Suprapubic skin (tissue), 4 donors: ENCODE data around the gene FAM81B. TPM values are rescaled to one million over a fixed set of nuclear protein-coding genes. Genes with fewer than 3 reads are reported as not detected.

Experiments
- DNase-seq, 2 donors: peaks; one replicate each; pipeline ENCODE4 v3.0.0-alpha.2; 2019; ENCODE audit warnings: low spot score in 2 of 2
- H3K27ac ChIP-seq: fragments of 200-600 bp; sonication (generic); one replicate; pipeline ENCODE4 v1.5.1; 2019
- H3K27me3 ChIP-seq: fragments of 200-600 bp; sonication (generic); one replicate; pipeline ENCODE4 v1.5.1; 2019
- H3K36me3 ChIP-seq: fragments of 200-600 bp; sonication (generic); one replicate; pipeline ENCODE4 v1.5.1; 2019
- H3K4me1 ChIP-seq: fragments of 200-600 bp; sonication (generic); one replicate; pipeline ENCODE4 v1.5.1; 2019
- H3K4me3 ChIP-seq: fragments of 200-600 bp; sonication (generic); one replicate; pipeline ENCODE4 v1.5.1; 2019; ENCODE audit warnings: mild to moderate bottlenecking
- H3K9me3 ChIP-seq: fragments of 200-600 bp; sonication (generic); one replicate; pipeline ENCODE4 v1.5.1; 2019
- EP300 ChIP-seq: sonication (generic); formaldehyde crosslinking; IDR thresholded peaks from one replicate; pipeline ENCODE4 v1.6.1; 2017; ENCODE audit warnings: antibody characterized with exemption
- POLR2A ChIP-seq, 2 donors: fragments of 450-650 bp; IDR thresholded peaks; one replicate each; pipeline ENCODE4 v1.6.1; 2017; ENCODE audit warnings: antibody characterized with exemption in 2 of 2, mild to moderate bottlenecking in 2 of 2, moderate library complexity in 2 of 2
- POLR2AphosphoS5 ChIP-seq, 3 donors: sonication (generic); formaldehyde crosslinking; IDR thresholded peaks; one replicate each; pipeline ENCODE4 v1.6.1; 2017; ENCODE audit warnings: antibody characterized with exemption in 3 of 3
- WGBS: methylation state at CpG from one replicate; pipeline ENCODE4 v1.1.5; 2018; 5-methylcytosine and 5-hydroxymethylcytosine counted together
- total RNA-seq, 4 donors: library from RNA; depleted of rRNA; stranded (reverse); fragments of >200 nt; gene quantifications; one replicate each; pipeline ENCODE4 v1.1.0, GENCODE V29; 2016
- TF ChIP-seq, protein P1 (sequence below), 2 donors: fragments of 200-600 bp in 1 of 2; fragments of 450-650 bp in 1 of 2; sonication (generic) in 1 of 2; IDR thresholded peaks; one replicate each; pipeline ENCODE4 v1.5.1; 2016 to 2019; ENCODE audit warnings: antibody characterized with exemption in 2 of 2, mild to moderate bottlenecking in 1 of 2, moderate library complexity in 1 of 2

FAM81B gene
- total RNA-seq, 4 donors from 2014 or later: not detected

DNA sequence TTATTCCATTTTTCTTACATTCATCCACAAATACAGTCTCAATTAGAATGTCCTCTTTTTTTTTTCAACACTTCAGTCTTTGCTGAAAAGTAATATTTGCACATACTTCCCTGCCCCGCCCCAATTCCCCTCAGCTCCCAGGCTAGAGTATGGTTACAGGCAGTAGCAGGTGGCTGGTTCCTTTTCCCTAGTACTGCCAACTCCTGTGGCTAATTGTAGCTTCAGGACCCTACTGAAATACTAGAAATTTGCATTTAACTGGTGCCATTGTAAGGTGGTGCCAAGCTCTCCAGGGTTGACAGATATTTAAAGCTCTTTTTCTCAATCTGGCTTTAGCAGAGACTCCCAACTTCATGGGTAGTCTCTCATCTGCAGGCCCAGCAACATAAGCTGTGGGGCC is 80.3 kb downstream of the FAM81B start:
- H3K27me3 ChIP-seq: no peaks in the 10 kb centered on the region
- no peak overlapping the region for H3K27ac ChIP-seq
- H3K4me1 ChIP-seq: no peaks in the 10 kb centered on the region
- H3K4me3 ChIP-seq: no peak overlapping the region
- DNase-seq: no peak
- H3K36me3 ChIP-seq: peaks cover 55% of the 10 kb centered on the region
- TF ChIP-seq POLR2A (IDR thresholded peaks at IDR 0.05) (no peak), EP300 (no peak), POLR2AphosphoS5 (IDR thresholded peaks at IDR 0.05) (no peak)
- TF ChIP-seq, protein P1, sequence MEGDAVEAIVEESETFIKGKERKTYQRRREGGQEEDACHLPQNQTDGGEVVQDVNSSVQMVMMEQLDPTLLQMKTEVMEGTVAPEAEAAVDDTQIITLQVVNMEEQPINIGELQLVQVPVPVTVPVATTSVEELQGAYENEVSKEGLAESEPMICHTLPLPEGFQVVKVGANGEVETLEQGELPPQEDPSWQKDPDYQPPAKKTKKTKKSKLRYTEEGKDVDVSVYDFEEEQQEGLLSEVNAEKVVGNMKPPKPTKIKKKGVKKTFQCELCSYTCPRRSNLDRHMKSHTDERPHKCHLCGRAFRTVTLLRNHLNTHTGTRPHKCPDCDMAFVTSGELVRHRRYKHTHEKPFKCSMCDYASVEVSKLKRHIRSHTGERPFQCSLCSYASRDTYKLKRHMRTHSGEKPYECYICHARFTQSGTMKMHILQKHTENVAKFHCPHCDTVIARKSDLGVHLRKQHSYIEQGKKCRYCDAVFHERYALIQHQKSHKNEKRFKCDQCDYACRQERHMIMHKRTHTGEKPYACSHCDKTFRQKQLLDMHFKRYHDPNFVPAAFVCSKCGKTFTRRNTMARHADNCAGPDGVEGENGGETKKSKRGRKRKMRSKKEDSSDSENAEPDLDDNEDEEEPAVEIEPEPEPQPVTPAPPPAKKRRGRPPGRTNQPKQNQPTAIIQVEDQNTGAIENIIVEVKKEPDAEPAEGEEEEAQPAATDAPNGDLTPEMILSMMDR (IDR thresholded peaks at IDR 0.05): no peak
- WGBS: 96% methylated on average over 1 of the region's 1 CpG
- no peaks in the 10 kb centered on the region for H3K9me3 ChIP-seq

DNA sequence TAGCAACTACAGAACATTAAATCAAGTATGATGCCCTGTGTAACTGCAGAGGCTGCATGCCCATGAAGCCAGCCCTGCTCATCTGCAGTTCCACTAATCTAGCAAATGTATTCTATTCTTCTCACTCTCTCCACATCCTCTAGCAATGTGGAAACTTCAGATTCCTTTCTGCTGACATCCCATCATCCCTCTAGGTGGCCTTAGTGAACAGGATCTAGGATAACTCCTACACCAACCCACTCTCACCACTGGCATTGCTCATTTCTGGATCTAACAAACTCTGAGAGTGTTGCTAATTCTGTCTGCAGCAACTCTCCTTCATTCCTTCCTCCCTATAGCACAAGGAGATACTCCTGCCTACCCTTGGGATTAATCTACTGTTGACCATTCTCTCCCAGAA is 80.8 kb downstream of the FAM81B start:
- Histone ChIP-seq H3K36me3 (peaks cover 54% of the 10 kb centered on the region), H3K27ac (no peak overlapping the region), H3K27me3 (no peaks in the 10 kb centered on the region), H3K4me1 (no peaks in the 10 kb centered on the region), H3K9me3 (no peaks in the 10 kb centered on the region), H3K4me3 (no peak overlapping the region)
- TF ChIP-seq, protein P1 (IDR thresholded peaks at IDR 0.05): no peak
- TF ChIP-seq POLR2AphosphoS5 (IDR thresholded peaks at IDR 0.05) (no peak), POLR2A (IDR thresholded peaks at IDR 0.05) (no peak)
- DNase-seq: no peak

DNA sequence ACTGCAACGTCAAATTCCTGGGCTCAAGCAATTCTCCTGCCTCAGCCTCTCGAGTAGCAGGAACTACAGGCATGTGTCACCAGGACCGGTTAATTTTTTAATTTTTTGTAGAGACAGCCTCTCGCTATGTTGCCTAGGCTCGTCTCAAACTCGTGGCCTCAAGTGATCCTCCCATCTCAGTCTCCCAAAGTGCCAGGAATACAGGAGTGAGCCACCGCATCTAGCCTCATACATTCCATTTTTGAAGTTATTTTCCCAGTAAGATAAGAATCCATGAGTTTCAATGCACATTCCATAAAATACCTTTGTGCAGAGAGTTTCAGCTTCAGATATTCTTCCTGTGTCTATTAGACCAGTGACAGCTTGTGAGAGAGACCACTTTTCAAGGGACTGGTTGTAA is 93.3 kb downstream of the FAM81B start:
- H3K9me3 ChIP-seq: no peaks in the 10 kb centered on the region
- DNase-seq: no peak
- H3K27me3 ChIP-seq: no peaks in the 10 kb centered on the region
- no peaks in the 10 kb centered on the region for H3K4me1 ChIP-seq
- 95% methylated on average over 7 of the region's 7 CpGs for WGBS
- TF ChIP-seq, protein P1 (IDR thresholded peaks at IDR 0.05): no peak
- TF ChIP-seq POLR2AphosphoS5 (IDR thresholded peaks at IDR 0.05): no peak
- peaks cover 90% of the 10 kb centered on the region for H3K36me3 ChIP-seq
- no peak overlapping the region for H3K4me3 ChIP-seq
- H3K27ac ChIP-seq: no peak overlapping the region

DNA sequence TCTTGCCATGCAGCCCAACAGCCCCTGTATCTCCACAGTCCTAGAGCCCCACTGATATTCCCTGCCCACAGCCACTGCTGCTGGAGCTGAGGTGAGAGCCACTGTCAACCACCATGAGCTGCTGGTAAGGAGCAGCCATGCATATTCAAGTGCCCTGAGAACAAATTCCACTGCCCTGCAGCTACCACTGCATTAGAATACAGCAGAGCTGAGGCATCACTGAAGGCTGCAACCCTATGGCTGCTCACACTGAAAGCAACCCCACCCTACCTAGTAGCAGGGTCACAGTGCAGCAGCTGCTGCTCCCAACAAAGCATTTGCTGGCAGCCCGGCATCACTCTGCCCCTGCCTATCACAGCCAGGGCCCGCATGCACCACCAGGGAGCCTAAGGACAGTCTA is 95.0 kb downstream of the FAM81B start:
- no CpG with 5 or more reads among the region's 2 CpGs for WGBS
- Histone ChIP-seq H3K4me1 (no peaks in the 10 kb centered on the region), H3K36me3 (peaks cover 98% of the 10 kb centered on the region), H3K27me3 (no peaks in the 10 kb centered on the region), H3K27ac (no peak overlapping the region), H3K9me3 (no peaks in the 10 kb centered on the region), H3K4me3 (no peak overlapping the region)
- no peak for DNase-seq
- TF ChIP-seq, protein P1 (IDR thresholded peaks at IDR 0.05): no peak
- TF ChIP-seq POLR2A (IDR thresholded peaks at IDR 0.05) (no peak), EP300 (no peak), POLR2AphosphoS5 (IDR thresholded peaks at IDR 0.05) (no peak)

DNA sequence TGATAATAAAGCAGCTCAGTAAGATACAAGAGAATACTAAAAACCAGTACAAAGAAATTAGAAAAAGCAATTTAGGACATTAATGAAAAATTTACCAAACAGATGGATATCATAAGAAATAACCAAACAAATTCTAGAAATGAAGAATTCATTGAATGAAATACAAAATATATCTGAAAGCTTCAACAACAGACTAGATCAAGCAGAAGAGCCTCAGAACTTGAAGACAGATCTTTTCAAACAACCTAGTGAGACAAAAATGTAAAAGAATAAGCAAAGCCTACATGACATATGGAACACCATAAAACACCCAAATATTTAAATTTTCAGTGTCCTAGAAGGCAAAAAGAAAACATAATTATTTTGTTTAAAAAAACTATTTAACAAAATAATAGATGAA is 96.7 kb downstream of the FAM81B start:
- Histone ChIP-seq H3K27ac (no peak overlapping the region), H3K9me3 (no peaks in the 10 kb centered on the region), H3K4me1 (no peaks in the 10 kb centered on the region), H3K4me3 (no peak overlapping the region), H3K36me3 (peaks cover 87% of the 10 kb centered on the region), H3K27me3 (no peaks in the 10 kb centered on the region)
- DNase-seq: no peak
- TF ChIP-seq POLR2A (IDR thresholded peaks at IDR 0.05): no peak
- TF ChIP-seq, protein P1 (IDR thresholded peaks at IDR 0.05): no peak

Other genes starting within 250 kb of the FAM81B start
- 10 to 100 TPM in 2 of 4 donors, 1 to 10 TPM in 2; 5.0 to 19.1 (median 10.6) TPM for gene MCTP1, start 106.3 kb upstream of the FAM81B start, total RNA-seq
- 100 to 1,000 TPM in 1 of 4 donors, 10 to 100 TPM in 3; 81.7 to 270 (median 91.8) TPM for gene SKIC3, start 163.6 kb downstream of the FAM81B start, total RNA-seq
- gene ARSK, start 163.7 kb downstream of the FAM81B start, total RNA-seq: 10 to 100 TPM in 1 of 4 donors, 1 to 10 TPM in 3; 5.4 to 10.6 (median 8.1) TPM
- under 1 TPM in 3 of 4 donors, not detected in 1; 0.48 to 0.60 (median 0.57) TPM for gene GPR150, start 228.7 kb downstream of the FAM81B start, total RNA-seq